ENCODE data around the gene OBSCN.

- TF ChIP-seq CTCF (conservative IDR thresholded peaks at IDR 0.05 in 1 of 2, IDR thresholded peaks at IDR 0.05 in 1 of 2; ENCODE audit: extremely low read depth in 1 of 2, insufficient read depth in 1 of 2, low read depth in 1 of 2, low read length in 2 of 2): no peak
- TF ChIP-seq EZH2 (IDR thresholded peaks at IDR 0.05; ENCODE audit: borderline replicate concordance, low read length): no peak
Observed at GRCh38 chr1:228213917-228214808, 6.3 kb downstream of the OBSCN start.

Data from mammary epithelial cell (primary cell).